CD4-positive, alpha-beta T cell (primary cell): ENCODE measurements around the gene RASD2. TPM values are rescaled to one million over a fixed set of nuclear protein-coding genes. Genes with fewer than 3 reads are reported as not detected.

Experiments used
- ATAC-seq: fragments of 200-7000 bp; cut with Tn5 transposase; one replicate; pipeline ENCODE4 v1.10.0; 2022; ENCODE audit warnings: mild to moderate bottlenecking; ENCODE audit not compliant: poor library complexity
- CTCF ChIA-PET: fragments of 350-600 bp; sonication (Branson Sonifier 250); formaldehyde crosslinking; loops from one replicate; lab custom pipeline; 2021; ENCODE audit warnings: antibody characterized with exemption, inconsistent platforms; lab: Charles Lee
- POLR2A ChIA-PET: fragments of 350-600 bp; sonication (Branson Sonifier 250); formaldehyde crosslinking; loops from one replicate; lab custom pipeline; 2021; ENCODE audit warnings: antibody characterized with exemption, inconsistent platforms; lab: Charles Lee
- DNase-seq, 14 experiments: peaks; one replicate each; pipeline ENCODE4 v3.0.0-alpha.2; 2013 to 2020; ENCODE audit warnings: mixed read lengths in 2 of 14
- H3K27ac ChIP-seq, 2 donors: one replicate each; pipeline versions ENCODE4 v1.5.1 to v1.7.0; 2013; ENCODE audit warnings: low read length in 2 of 2, low read depth in 1 of 2, mild to moderate bottlenecking in 1 of 2
- H3K27me3 ChIP-seq, 2 experiments: 1 replicate in 1 of 2; 2 replicates in 1 of 2; pipeline versions ENCODE4 v1.6.1 to v1.7.0; 2013; ENCODE audit warnings: low read length in 2 of 2, control low read depth in 1 of 2, mild to moderate bottlenecking in 1 of 2, moderate library complexity in 1 of 2; ENCODE audit not compliant: insufficient read depth in 2 of 2, control insufficient read depth in 1 of 2
- H3K36me3 ChIP-seq: one replicate; pipeline ENCODE4 v1.6.1; 2013; ENCODE audit warnings: low read length, control low read depth; ENCODE audit not compliant: insufficient read depth
- H3K4me1 ChIP-seq: one replicate; pipeline ENCODE4 v1.6.1; 2013; ENCODE audit warnings: low read length, control low read depth; ENCODE audit not compliant: insufficient read depth
- H3K4me3 ChIP-seq: one replicate; pipeline ENCODE4 v1.5.1; 2013; ENCODE audit warnings: mild to moderate bottlenecking, low read length, moderate library complexity
- H3K9me3 ChIP-seq, 2 experiments: 1 replicate in 1 of 2; 2 replicates in 1 of 2; pipeline versions ENCODE4 v1.6.1 to v1.7.0; 2013; ENCODE audit warnings: low read length in 2 of 2, mild to moderate bottlenecking in 2 of 2, control low read depth in 1 of 2, moderate library complexity in 1 of 2; ENCODE audit not compliant: control insufficient read depth in 1 of 2, insufficient read depth in 1 of 2
- H3K27ac Mint-ChIP-seq: one replicate; pipeline ENCODE4 v1.8.0; 2020; ENCODE audit warnings: mixed read lengths
- H3K27me3 Mint-ChIP-seq: one replicate; pipeline ENCODE4 v1.8.0; 2021; ENCODE audit warnings: mixed read lengths
- H3K36me3 Mint-ChIP-seq: one replicate; pipeline ENCODE4 v1.8.0; 2021; ENCODE audit warnings: low read depth, mixed read lengths
- H3K4me1 Mint-ChIP-seq: one replicate; pipeline ENCODE4 v1.8.0; 2021; ENCODE audit warnings: low read depth, mixed read lengths
- H3K4me3 Mint-ChIP-seq: one replicate; pipeline ENCODE4 v1.8.0; 2020; ENCODE audit warnings: mild to moderate bottlenecking, mixed read lengths
- H3K9me3 Mint-ChIP-seq: one replicate; pipeline ENCODE4 v1.8.0; 2020; ENCODE audit warnings: mixed read lengths
- intact Hi-C, 2 experiments: fragments of 100-400 bp; cut with DNase I in 1 of 2; cut with micrococcal nuclease in 1 of 2; formaldehyde crosslinking; loops; one replicate each; pipeline versions ENCODE4 v1.15.1 to v1.9.0; 2023 to 2025; cut with DNase I, micrococcal nuclease
- total RNA-seq, 174 experiments: library from RNA in 2 of 174; stranded (reverse) in 2 of 174; gene quantifications; one replicate each; pipeline ENCODE4 v1.2.3 and lab custom pipeline; 2021 to 2026
- TF ChIP-seq, protein P1 (sequence below): fragments of 200-600 bp; IDR thresholded peaks from one replicate; pipeline ENCODE4 v1.8.0; 2022; ENCODE audit warnings: antibody characterized with exemption, mild to moderate bottlenecking

Gene RASD2
- total RNA-seq, 2 experiments from 2014 or later = 1.4 to 1.6 TPM

DNA sequence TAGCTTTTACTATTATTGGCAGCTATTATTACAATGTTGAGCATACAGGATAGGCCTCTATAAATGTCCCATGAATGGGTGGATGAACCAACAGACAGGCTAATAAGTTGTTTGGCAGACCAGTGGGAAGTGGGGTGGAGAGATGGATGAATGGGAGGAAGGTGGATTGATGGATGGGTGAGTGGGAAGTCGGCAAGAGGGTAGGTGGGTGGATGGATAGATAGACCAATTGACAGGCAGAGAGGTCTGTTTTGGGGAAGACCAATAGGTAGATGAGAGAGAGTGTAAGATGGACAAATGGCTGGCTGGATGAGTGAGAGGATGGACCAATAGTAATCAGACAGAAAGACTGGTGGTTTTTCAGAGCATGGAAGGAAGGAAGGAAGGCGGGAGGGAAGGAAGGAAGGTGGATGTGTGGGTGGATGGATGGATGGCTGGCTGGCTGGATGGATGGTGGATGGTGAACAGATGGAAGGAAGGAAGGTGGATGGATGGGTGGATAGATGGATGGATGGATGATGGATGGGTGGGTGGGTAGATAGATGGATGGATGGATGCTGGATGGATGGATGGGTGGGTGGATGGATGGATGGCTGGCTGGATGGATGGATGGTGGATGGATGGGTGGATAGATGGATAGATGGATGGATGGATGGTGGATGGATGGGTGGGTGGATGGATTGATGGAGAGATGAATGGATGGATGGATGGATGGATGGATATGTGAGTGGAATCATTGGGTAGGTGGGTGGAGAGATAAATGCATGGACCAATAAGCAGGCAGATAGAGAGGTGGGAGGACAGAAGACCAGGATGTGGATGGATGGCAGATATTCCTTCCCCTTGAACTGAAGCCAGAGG lies 37.4 kb downstream of the RASD2 start:
- TF ChIP-seq, protein P1, sequence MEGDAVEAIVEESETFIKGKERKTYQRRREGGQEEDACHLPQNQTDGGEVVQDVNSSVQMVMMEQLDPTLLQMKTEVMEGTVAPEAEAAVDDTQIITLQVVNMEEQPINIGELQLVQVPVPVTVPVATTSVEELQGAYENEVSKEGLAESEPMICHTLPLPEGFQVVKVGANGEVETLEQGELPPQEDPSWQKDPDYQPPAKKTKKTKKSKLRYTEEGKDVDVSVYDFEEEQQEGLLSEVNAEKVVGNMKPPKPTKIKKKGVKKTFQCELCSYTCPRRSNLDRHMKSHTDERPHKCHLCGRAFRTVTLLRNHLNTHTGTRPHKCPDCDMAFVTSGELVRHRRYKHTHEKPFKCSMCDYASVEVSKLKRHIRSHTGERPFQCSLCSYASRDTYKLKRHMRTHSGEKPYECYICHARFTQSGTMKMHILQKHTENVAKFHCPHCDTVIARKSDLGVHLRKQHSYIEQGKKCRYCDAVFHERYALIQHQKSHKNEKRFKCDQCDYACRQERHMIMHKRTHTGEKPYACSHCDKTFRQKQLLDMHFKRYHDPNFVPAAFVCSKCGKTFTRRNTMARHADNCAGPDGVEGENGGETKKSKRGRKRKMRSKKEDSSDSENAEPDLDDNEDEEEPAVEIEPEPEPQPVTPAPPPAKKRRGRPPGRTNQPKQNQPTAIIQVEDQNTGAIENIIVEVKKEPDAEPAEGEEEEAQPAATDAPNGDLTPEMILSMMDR = no peak
- intact Hi-C loops = no loop called here
- no peaks in the 10 kb centered on the region for H3K9me3 ChIP-seq
- H3K36me3 Mint-ChIP-seq = no peaks in the 10 kb centered on the region
- POLR2A ChIA-PET = no interaction called here
- no peaks in the 10 kb centered on the region for H3K4me1 Mint-ChIP-seq
- no peak overlapping the region for H3K27ac ChIP-seq
- H3K36me3 ChIP-seq = no peaks in the 10 kb centered on the region
- no peak for DNase-seq
- H3K27me3 ChIP-seq = no peaks in the 10 kb centered on the region
- no peaks in the 10 kb centered on the region for H3K27me3 Mint-ChIP-seq
- H3K4me3 ChIP-seq = no peak overlapping the region
- no peaks in the 10 kb centered on the region for H3K9me3 Mint-ChIP-seq
- H3K27ac Mint-ChIP-seq = no peak overlapping the region
- ATAC-seq = no peak
- CTCF ChIA-PET = no interaction called here
- H3K4me3 Mint-ChIP-seq = no peak overlapping the region
- no peaks in the 10 kb centered on the region for H3K4me1 ChIP-seq

DNA sequence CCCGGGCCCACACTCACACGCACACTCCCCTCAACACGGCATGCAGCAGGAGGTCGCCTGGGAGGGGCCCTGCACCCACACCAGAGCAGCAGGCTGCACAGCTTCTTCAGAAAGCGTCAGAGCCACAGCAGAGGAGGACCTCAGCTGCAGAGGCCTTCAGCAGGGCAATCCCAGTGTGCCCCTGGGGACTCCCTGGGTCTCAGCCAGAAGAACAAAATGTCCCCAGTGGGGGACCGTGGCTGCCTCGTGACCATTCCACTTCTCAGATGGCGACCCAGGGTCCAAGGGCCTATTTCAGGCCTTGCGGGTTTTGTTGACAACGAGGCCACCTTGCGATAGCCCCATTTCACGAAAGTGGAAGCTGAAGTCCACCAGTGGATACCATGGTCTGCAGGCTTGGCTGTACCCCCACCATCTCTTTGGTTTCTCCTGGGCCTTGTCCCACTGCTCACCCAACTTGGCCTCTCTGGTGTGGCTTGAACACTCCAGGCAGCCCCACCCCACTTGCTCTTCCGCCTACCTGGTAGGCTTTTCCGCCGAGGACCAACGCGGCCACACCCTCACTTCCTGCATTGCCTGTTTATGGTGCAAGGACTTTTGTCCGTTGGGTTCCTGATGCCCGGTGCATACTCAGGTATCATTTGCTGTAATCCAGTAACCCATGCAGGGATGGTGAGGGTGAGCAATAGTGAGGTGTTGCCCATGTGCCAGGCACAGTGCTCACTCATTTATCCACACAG lies 38.4 kb downstream of the RASD2 start:
- ChIA-PET CTCF (no interaction called here), POLR2A (no interaction called here)
- H3K36me3 Mint-ChIP-seq = no peaks in the 10 kb centered on the region

DNA sequence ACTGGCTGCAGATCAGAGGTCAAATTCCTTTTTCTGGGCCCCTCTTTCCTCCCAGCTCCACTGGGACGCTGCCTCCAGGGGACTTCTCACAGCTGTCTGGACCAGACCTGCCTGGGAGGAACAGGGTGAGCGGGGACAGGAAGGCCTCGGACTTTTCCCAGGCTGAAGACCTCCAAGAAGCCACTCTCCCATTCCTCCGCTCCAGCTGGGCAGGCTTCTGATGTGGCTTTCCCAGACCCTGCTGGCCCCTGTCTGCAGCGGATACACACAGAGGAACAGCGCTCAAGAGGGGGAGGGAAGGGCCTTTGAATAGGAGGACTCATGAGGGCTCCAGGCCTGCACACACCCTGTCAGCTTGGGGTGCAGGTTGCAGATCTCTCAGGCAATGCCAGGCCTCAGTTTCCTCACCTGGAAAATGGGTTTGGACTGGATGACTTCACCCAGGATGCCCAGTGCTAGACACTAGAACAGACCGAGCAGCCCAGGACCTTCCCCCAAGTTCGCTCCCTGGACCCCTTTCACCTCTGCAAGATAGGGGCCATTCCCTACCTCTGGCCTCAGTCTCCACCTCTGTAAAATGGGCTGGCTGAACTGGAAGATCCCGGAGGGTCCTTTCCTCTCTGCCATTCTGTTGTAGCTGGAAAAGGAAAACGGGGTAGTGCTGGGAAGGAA lies 39.9 kb downstream of the RASD2 start:
- Histone ChIP-seq H3K9me3 (no peaks in the 10 kb centered on the region), H3K27me3 (no peaks in the 10 kb centered on the region), H3K4me1 (no peaks in the 10 kb centered on the region), H3K27ac (no peak overlapping the region), H3K36me3 (no peaks in the 10 kb centered on the region), H3K4me3 (no peak overlapping the region)
- Mint-ChIP-seq H3K9me3 (no peaks in the 10 kb centered on the region), H3K27me3 (no peaks in the 10 kb centered on the region), H3K36me3 (no peaks in the 10 kb centered on the region), H3K4me3 (no peak overlapping the region), H3K4me1 (no peaks in the 10 kb centered on the region), H3K27ac (no peak overlapping the region)
- ATAC-seq = no peak
- TF ChIP-seq, protein P1 = no peak
- no peak for DNase-seq
- intact Hi-C loops = no loop called here
- ChIA-PET POLR2A (no interaction called here), CTCF (no interaction called here)

More for the DNA sequence above, 38.4 kb downstream of the RASD2 start:
- no peak for DNase-seq
- H3K4me3 ChIP-seq = no peak overlapping the region
- H3K27ac Mint-ChIP-seq = no peak overlapping the region
- H3K4me1 Mint-ChIP-seq = no peaks in the 10 kb centered on the region
- H3K36me3 ChIP-seq = no peaks in the 10 kb centered on the region
- no peaks in the 10 kb centered on the region for H3K27me3 Mint-ChIP-seq
- TF ChIP-seq, protein P1 = no peak
- no peaks in the 10 kb centered on the region for H3K4me1 ChIP-seq
- H3K9me3 ChIP-seq = no peaks in the 10 kb centered on the region
- intact Hi-C loops = no loop called here
- no peaks in the 10 kb centered on the region for H3K27me3 ChIP-seq
- no peak for ATAC-seq
- no peaks in the 10 kb centered on the region for H3K9me3 Mint-ChIP-seq
- H3K4me3 Mint-ChIP-seq = no peak overlapping the region
- no peak overlapping the region for H3K27ac ChIP-seq
